ENCODE measurements around the gene C11orf86.
A peak's percentile ranks its signal among the peaks of the same experiment; 100 is the strongest.
"Not testable (repeated sequence)": the region's sequence is repeated elsewhere in the genome, so short reads cannot be mapped to it uniquely, and the experiment has no call there.

C11orf86 gene

DNA sequence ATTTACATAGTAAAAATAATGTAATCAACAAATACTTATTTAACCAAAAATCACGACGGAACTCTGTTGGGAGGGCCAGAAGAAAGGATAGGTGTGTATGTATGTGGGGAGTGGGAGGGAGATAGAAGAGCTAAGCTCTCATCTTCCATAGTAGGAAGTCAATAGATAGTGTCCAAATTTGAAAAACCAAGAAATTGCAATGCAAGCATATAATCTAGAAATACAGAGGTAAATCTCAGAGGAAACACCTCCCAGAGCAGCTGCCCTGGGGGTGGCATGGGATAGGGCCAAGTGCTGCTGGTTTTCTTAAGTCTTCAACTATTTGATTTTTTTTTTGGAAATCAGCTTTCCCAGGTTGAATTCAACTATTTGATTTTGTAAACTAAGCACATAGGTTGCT lies 16.9 kb downstream of the C11orf86 start:
- no peak for DNase-seq

DNA sequence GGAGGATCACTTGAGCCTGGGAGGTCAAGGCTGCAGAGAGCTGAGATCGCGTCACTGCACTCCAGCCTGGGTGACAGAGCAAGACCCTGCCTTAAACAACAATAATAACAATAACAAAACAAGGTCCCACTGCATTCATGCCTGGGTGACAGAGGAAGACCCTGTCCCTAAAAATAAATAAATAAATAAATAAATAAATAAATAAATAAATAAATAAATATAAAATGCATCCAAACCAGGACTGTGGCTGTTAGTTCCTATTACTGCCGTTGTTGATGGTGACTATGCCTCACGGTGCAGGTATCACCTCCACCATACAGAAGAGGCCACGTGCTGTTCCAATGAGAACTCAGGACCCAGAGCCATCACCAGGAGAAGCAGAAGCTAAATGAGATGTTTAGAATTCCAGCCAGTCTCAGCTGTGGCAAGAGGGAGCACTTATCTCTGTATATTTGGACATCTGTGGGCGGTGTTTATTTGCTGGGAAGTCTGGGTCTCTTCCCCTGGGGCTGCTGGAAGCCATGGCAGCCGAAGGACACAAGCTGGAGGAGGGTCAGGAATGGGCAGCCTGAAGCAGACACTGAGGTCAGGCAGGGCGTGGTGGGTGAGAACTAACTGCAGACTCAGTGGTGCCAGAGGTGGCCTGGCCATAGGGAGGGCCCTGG lies 21.6 kb downstream of the C11orf86 start:
- no peak for DNase-seq

DNA sequence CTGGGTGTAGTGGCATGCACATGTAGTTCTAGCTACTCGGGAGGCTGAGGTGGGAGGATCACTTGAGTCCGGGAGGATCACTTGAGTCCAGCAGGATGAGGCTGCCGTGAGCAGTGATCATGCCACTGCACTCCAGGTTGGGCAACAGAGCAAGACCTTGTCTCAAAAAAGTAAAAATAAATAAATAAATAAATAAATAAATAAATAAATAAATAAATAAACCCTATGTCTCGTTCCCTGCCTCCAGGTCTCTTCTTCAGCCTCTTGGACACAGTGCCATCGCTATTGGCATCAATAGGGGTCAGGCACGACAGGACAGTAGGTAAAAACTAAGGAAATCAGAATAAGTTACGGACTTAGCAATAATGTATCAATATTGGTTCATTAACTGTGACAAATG lies 24.5 kb downstream of the C11orf86 start:
- no peak for DNase-seq

DNA sequence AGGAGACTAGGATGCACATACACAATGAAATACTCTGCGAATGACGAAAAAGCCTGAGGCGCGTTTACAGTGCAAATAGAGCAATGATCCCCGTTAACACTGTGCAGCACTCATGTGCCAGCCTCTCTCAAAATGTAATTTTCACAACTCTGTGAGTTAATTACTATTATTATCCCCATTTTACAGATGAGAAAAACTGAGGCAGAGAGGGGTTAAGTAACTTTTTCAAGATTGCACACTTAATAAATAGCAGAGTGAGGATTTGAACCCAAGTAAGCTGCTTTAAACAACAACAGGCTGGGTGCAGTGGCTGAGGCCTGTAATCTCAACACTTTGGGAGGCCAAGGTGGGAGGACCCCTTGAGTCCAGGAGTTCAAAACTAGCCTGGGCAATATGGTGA lies 26.2 kb downstream of the C11orf86 start:
- no peak for DNase-seq

DNA sequence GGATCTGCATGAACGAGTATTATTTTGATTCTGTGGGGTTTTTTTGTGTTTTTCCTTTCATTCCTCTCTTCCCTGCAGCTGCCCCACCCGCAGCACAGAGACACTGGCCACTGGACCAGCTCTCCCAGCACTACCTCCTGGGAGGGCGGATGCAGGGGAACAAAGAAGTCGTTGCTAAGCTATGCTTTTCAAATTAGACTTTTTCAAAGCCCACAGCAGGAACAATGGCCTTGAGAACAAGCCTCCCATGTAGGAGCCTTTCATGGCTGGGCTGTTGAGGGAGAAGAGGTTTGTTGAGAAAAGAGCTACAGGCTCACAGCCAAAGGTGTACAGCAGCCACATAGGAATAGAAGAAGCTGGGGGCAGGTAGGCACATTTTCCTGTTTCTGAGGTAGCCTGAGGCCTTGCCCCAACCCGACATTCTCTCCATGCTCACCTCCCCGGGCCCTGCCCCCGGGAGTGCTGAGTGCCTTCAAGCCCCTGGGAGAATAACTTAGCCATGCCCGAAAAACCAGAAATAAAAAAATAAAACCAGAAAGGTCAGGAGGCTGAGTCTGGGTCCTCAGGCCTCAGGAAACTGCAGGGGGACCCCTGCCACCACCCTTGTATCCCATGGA lies 27.3 kb downstream of the C11orf86 start:
- peak; percentile 21 for DNase-seq

DNA sequence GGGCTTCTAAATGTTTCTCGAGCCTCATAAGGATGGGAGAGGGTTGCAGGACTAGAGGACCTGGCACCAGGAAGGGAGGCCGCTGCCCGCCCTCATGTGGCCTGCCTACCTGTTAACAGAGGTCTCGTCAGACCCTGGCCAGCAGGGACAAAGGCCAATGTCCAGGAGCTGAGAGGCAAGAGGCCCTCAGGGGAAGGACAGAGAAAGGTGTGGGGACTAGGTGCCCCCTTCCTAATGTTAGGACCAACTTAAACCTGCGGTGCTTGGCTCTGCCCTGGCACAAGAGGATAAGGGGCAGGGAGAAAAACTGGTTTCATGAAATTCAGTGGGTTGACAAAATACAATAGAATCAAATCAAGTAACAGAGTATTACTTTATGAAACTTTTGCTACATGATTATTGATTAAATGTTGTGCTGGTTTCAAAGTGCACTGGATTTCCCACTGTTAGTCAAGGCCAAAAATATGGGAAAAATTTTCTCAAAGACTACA lies 27.9 kb downstream of the C11orf86 start:
- no peak for DNase-seq

DNA sequence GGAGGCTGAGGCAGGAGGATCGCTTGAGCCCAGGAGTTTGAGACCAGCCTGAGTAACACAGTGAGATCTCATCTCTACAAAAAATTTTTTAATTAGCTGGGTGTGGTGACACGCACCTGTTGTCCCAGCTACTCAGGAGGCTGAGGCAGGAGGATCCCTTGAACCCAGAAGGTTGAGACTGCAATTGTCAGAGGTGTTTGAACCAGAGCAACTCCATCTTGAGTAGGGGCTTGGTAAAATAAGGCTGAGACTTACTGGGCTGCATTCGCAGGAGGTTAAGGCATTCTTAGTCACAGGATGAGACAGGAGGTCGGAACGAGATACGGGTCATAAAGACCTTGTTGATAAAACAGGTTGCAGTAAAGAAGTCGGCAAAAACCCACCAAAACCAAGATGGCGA lies 30.1 kb downstream of the C11orf86 start:
- not testable (repeated sequence) for DNase-seq

DNA sequence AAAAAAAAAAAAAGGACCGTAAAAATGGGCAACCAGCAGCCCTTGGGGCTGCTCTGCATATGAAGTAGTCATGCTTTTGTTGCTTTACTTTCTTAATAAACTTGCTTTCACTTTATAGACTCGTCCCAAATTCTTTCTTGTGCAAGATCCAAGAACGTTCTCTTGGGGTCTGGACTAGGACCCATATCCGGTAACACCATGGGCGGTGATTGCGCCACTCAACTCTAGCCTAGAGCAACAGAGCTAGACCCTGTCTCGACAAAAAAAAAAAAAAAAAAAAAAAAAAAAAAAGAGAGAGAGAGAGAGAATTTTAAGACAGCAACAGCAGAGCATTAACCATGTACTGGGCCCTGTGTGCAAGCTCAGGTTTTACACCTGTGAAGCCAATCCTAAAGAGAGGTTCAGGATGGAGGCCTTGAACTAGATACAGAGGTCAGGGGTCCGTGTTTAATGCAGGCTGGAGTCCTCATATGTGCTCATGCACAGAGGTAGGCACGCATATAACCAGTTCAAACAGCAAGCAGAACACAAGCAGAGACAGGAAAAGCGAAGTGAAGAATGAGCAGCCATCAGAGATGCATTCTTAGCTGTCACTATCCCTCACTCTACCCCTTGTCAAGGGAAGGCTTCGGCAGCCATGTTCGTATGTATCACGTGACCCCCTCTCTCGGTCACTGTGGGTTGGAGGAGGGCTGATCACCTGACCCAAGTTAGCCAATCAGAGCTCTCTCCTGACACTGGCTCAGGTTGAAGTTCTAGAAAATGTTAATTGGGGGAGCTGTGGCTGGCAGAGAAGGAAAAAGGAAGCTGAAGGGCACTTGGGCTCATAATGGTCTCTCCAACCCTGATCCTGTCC lies 31.2 kb downstream of the C11orf86 start:
- no peak for DNase-seq

DNA sequence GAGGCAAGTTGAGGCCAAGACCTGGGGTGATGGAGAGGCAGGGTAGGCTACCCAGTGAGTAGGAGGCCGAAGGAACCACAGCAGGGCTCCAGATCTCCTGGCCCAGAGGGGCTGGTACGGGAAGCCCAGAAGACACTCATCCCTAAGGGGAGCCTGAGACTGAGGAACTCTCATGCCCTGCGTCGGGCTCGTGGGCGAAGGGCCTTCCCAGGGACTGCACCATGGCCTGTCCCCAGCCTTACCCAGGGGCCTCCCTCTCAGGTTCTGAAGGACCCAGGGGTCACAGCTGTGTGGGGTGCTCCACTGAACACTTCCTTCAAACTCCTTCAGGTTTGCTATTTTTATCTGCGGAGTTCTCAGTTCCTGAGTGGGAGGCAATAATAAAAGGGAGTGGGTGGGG lies 32.0 kb downstream of the C11orf86 start:
- DNase-seq = no peak

DNA sequence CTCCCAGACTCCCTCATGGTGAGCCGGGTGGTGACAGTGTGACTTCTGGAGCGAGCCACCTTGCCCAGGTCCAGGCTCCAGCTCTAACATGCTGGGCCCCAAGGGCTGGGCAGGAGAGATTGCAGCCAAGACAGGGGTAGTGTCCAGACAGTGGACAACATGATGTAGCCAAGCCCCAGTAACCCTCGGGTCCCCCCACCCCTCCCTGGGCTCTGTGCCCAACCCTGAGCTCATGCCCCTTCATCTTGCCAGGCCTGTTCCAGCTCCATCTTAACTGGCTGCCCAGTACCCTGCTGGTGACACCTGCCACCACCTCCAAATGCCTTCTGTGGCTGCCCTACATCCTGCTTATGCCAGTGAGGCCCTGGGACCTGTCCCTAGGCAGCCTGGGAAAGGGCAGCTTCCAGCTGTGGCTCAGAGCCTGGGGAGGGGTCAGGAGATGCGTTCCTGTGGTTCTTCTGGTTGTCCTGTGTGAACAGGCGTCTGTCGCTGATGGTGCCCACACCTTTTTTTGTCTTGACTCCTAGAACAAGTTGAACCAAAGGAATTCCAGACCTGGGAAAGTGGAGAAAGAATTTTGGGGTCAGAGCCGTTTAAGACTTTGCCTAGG lies 35.3 kb downstream of the C11orf86 start:
- DNase-seq = no peak

DNA sequence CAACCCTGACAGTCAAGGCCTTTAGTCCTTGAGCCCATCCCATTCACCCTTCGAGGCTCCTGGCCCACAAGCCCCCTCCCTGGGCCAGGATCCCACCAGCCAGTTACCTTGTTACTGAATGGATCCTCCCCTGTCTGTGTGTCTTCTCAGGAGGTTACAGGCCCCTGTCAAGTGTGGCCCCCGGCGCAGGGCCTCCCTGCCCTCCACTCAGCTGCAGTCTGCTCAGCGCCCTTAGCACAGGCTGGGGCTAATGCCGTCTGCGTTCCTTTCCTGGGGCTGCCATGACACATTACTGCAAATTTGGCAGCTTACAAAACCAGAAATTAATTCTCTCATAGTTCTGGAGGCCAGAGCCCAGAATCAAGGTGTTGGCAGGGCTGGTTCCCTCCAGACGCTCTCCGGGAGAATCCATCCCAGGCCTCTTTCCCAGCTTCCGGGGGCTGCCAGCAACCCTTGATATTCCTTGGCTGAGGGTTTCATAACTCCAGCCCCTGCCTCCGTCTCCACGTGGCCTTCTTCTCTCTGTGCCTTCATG lies 38.5 kb downstream of the C11orf86 start:
- no peak for DNase-seq

DNA sequence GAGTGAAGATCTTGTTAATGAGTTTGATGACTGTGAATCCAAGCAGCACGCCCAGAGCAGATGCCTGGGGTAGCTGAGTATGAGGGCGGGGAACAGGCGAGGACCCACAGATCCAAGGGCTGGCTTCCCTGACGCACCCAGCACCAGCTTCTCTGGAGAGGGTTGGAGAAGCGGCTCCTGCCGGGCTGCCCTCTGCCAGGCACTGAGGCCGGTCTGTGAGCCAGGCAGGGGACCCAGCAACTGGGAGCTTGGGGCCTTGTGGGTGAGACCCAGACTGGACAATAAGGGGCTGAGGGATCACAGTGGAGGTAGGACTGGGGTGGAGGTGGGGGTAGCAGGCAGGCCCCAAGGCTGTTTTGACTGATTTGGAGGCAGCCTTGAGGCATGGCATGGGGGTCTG lies 39.2 kb downstream of the C11orf86 start:
- no peak for DNase-seq

DNA sequence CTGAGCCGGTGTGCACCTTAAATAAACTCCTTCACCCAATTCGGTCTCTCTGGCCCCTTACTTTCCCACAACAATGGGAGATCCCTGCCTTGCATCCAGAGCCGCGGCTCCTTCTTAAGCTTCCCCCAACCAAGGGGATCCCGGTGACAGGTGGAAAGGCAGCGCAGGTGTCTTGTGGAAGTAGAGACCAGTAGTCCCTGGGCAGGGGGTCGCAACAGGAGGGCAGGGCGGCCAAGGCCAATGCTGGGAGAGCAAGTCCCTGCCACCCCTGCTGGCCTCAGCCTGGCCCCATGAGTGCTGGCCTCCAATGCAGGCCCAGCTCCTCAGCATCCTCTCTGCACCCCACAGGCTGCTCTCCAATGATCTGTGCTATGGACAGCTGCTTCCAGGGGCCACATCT lies 39.9 kb downstream of the C11orf86 start:
- no peak for DNase-seq

DNA sequence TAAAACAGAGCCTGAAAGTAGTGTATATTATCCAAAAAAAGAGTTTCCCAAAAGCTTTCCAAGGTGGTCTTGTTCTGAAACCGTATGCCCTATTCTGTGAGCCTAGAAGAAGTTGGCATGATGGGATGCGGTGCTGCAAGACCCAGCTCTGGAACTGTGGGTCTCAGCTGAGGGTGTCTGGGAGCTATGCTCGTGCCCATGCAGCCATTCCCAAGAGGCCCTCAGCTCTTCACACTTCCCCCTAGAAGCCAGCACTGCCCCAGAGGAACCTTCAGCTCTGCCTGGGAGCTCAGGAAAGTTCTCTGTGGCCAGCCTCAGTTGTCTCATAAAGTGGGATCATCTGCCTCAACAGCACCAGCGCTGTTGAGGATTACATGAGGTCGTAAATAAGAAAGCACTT lies 41.4 kb downstream of the C11orf86 start:
- DNase-seq = no peak

DNA sequence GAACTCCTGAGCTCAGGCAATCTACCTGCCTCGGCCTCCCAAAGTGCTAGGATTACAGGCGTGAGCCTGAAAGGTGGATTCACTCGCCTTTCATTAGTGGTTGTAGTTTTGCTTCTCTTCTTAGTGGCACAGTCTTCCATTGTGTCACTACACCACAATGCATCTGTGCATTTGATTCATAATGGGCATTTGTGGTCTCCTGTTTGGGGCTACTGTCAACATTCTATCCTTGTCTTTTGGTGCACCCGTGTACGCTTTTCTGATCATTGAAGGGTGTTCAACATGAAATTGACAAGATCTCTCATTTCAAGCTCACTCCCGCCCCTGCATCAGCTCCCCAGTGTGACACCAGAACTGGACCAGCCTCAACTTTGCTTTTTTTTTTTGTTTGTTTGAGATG lies 45.8 kb downstream of the C11orf86 start:
- DNase-seq = no peak

DNA sequence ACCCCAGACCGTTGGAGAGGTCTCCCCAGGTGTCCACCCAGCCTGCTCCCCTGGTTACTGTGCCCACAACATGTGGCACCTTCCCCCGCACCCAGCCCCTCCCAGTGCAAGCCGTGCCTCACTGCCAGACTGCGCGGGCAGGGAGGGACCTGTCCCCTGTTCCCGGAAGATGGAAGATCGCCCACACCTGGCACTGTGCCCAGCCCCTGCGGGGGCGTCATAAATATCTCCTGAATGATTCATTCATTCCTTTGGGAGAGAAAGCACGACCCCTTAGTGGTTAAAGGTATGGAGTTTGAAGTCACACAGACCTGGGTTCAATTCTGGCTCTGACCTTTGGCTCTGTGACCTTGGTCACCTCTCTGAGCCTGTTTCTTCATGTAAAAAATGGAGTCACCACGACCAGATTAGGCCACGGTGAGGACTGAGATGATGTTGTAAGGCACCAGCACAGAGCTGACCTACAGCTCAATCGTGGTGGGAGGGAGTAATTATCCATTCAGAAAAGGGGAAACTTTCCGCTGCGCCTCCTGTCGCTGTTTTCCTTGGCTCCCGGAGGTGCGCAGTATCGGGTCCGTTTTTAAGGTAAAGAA lies 47.3 kb downstream of the C11orf86 start:
- DNase-seq = peak; percentile 14

DNA sequence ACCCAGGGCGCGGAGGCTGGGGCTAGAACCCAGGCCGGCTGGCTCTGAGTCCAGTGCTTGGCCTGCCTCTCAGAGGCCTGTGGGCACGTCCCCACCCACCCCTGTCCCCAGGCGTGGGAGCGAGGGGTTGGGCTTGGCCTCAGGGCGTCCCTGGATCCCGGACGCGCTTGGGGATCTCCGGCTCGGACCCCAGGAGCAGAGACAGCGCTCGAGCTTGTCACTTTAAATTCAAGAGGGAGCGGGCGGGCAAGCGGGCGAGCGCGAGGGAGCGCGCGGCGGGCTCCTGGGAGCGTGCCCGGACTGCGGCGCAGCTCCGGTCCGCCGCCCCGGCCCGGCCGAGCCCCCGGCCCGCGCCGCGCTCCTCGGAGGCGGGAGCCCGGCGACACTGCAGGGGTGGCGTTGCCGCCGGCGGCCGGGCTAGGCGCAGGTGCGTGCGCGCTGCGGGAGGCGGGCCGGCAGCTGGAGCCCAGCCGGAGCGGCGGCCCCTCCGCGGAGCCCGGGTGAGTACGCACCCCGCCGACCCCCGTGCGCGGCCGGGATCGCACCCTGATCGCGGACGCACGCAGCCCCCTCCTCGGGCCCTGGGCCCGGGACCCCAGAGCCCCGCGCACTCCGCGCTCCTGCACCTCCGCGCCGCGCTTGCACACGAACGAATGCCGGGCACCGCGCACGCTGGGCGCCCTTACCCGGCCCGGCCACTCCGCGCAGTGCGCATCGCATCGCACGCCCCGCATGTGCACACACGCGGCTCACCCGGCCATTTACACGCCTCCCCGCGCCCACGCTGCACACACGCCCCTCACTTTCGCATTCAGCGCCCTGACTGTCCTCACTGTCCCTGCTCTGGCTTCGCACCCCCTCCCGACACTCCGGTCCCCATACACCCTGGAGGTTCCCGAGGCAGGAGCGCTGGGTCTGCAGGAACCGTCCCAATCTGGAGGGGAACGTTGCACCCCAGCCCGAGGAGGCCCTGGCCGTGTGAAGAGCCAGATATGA lies 48.2 kb downstream of the C11orf86 start, which contains the start of gene SYT12:
Gene SYT12 (plus strand): TSS at position 174 of the 996 bp plus-strand sequence. CDS start 7,011 bp downstream, outside the sequence.
- DNase-seq = no peak

DNA sequence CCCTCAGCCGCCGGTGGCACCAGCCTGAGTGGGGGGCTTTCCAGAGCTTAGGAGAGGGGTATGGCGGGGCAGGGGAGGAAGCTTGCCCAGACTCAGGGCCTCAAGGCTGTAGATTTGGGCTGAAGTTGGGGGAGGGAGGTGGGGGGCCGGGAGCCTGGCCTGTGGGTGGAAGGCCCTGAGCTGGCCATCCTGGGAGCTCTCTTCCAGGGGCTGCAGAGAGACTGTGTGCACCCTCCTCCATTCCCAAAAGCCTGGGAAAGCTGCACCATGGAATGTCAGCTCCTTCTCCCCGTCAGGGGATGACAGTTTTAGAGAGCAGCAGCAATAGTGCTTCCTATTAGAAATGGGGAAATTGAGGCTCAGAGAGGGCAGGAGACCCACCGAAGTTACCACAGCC lies 48.9 kb downstream of the C11orf86 start:
- no peak for DNase-seq

DNA sequence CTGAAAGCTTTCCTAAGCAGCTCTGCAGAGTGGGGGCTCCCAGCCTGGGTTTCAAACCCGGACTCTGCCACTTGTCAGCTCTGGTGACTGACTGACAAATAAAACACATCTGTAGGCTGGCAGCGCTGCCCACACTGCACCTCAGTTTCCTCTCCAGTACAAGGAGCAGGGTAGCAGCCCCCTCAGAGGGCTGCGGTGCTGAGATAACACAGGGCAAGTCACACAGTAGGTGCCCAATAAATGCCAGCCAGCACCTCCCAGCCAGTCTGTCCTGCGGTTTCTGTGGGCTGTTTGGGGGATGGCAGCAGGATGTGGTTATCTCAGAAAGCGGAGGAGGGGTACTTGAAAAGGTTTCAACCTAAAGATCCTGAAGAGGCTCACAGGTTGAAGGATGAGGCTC lies 49.3 kb downstream of the C11orf86 start:
- no peak for DNase-seq

DNA sequence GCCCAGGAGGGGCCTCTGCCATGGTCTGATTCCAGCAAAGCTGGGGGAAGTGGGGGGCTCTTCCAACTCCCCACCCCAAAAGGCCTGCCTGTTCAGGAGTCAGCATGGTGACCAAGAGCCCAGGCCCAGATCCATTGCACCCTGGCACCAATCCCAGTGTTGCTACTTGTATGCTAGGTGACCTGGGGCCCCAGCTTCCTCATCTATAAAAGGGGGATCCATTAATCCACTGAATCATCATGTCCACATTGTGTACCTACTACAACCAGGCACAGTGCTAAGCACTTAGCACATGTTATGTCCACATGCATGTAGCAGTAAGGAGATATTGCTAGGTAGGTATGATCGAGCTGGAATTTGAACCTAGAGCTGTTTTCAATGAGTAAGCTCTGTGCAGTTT lies 49.9 kb downstream of the C11orf86 start:
- DNase-seq = no peak

DNA sequence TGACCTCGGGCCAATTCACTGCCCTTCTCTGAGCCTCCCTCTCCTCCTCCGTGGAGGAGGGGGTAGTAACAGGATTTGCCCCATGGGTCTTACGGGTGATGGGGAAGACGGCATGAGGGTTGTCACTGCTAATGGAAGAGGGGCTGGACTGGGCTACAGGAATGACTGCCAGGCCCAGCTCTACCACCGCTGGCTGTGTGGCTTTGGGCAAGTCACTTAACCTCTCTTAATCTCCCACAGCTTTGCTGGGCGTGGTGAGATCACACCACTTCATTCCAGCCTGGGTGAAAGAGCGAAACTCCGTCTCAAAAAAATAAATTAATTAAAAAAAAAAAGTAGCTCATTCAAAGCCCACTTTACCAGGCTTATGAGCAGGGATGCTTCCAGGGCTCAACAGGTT lies 50.6 kb downstream of the C11orf86 start:
- no peak for DNase-seq

All from NCI-H1092 treated with DMSO at 0.1 percent for 48 hours (cell line).